HG03280 (cell line): ENCODE data around the gene LRRC56.

Source experiments
- ATAC-seq: cut with Tn5 transposase; IDR thresholded peaks from one replicate; pipeline ENCODE4 v1.9.1; 2021; ENCODE audit warnings: mild to moderate bottlenecking, moderate library complexity; ENCODE audit not compliant: unreplicated experiment

Gene LRRC56

GRCh38 chr11:536841-537621, at the start of gene LRRC56:
Gene LRRC56, plus strand, starts transcription at chr11:537527. Its CDS starts 3,158 bp downstream, at chr11:540685.
- ATAC-seq: peak; percentile 53

- no peak for ATAC-seq
Measured at GRCh38 chr11:487571-488021, 49.7 kb upstream of the LRRC56 start.

- no peak for ATAC-seq
Measured at GRCh38 chr11:488062-488461, 49.3 kb upstream of the LRRC56 start.

- ATAC-seq: no peak
Measured at GRCh38 chr11:488579-488978, 48.7 kb upstream of the LRRC56 start.

- ATAC-seq: no peak
Measured at GRCh38 chr11:488992-489391, 48.3 kb upstream of the LRRC56 start.

GRCh38 chr11:489610-490185, 47.6 kb upstream of the LRRC56 start:
- ATAC-seq: no peak

GRCh38 chr11:490186-490929, 47.0 kb upstream of the LRRC56 start:
- ATAC-seq: no peak

- no peak for ATAC-seq
Measured at GRCh38 chr11:490930-491260, 46.4 kb upstream of the LRRC56 start.

- ATAC-seq: no peak
Measured at GRCh38 chr11:491358-491757, 46.0 kb upstream of the LRRC56 start.

GRCh38 chr11:492427-493226, 44.7 kb upstream of the LRRC56 start:
- ATAC-seq: no peak

- ATAC-seq: no peak
Measured at GRCh38 chr11:494761-495536, 42.4 kb upstream of the LRRC56 start.

GRCh38 chr11:495537-495931, 41.8 kb upstream of the LRRC56 start:
- no peak for ATAC-seq

- no peak for ATAC-seq
Measured at GRCh38 chr11:496834-497564, 40.3 kb upstream of the LRRC56 start.

- no peak for ATAC-seq
Measured at GRCh38 chr11:497565-498296, 39.6 kb upstream of the LRRC56 start.

- ATAC-seq: no peak
Measured at GRCh38 chr11:498297-499181, 38.8 kb upstream of the LRRC56 start.

GRCh38 chr11:499201-500076, 37.9 kb upstream of the LRRC56 start:
- ATAC-seq: no peak
